Left cardiac atrium (tissue), 4 donors: ENCODE results near the gene TCHP. TPM values are rescaled to one million over a fixed set of nuclear protein-coding genes. Genes with fewer than 3 reads are reported as not detected.
A peak's percentile ranks its signal among the peaks of the same experiment; 100 is the strongest.

ENCODE experiments used
- ATAC-seq, 2 donors: fragments of 200-7000 bp; cut with Tn5 transposase; one replicate each; pipeline ENCODE4 v1.9.1; 2020; ENCODE audit warnings: mild to moderate bottlenecking in 2 of 2, moderate library complexity in 2 of 2
- DNase-seq: peaks from one replicate; pipeline ENCODE4 v3.0.0-alpha.2; 2020
- intact Hi-C, 2 donors: fragments of 100-400 bp; cut with DNase I; formaldehyde crosslinking; loops; one replicate each; pipeline versions ENCODE4 v1.14.1 to v1.15.1; 2022 to 2023
- total RNA-seq, 2 donors: library from RNA; stranded (reverse); fragmentation: NEBNext Ultra II Directional; extraction: Animal tissue kit (Norgen Biotek cat#: 25700); gene quantifications; one replicate each; pipeline ENCODE4 v1.2.1, GENCODE V29; 2021
- donor health status: DM: no; HTN: yes; CAD: no.
- donor health status: DM: no; HTN: yes; CAD: no; lungs with severe emphysema.
- donor health status: DM: yes; HTN: yes; CAD: no.
- donor health status: Dilated cardiomyopathy.

Gene TCHP
- total RNA-seq, 2 donors from 2014 or later = 10.9 to 11.5 TPM

DNA sequence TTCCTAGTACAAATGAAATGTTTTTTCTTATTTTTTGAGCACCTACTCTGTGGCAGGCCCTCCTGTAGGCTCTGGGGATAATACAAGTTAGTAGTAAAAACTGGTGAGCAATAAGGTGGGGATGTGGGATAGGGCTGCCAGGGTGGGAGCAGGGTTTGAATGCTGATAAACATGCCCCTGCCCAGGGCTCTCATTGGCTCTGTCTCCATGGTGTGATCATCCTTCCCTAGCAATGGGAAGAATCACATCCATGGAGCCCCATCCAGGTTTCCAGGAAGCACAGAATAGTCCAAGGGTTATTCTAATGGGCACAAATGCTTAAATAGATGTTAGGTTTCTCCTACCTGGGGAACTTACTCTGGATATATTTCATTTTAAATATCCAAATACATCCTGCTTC is 50.6 kb downstream of the TCHP start:
- DNase-seq (no peak), ATAC-seq (no peak)
- intact Hi-C loops = no loop called here

DNA sequence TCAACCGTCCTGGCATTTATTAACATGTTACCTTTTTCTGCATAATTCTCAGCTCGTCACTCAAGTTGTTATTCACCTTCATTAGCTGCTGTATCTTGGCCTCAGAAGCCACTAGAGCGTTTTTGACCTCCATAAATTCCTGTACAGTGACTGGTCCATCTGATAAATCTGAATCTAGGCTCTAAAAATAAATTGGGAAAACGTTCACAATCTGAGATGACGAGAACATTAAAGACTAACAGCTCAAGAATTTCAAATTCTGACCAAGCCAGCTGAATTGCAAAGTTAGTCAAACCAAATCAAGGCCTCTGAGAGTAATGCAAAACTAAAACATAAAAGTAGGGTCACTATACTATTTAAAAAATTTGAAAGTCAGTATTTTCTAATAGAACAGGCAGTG is 51.1 kb downstream of the TCHP start:
- DNase-seq (no peak), ATAC-seq (peak; percentile 9 to 62)
- intact Hi-C loops = no loop called here

DNA sequence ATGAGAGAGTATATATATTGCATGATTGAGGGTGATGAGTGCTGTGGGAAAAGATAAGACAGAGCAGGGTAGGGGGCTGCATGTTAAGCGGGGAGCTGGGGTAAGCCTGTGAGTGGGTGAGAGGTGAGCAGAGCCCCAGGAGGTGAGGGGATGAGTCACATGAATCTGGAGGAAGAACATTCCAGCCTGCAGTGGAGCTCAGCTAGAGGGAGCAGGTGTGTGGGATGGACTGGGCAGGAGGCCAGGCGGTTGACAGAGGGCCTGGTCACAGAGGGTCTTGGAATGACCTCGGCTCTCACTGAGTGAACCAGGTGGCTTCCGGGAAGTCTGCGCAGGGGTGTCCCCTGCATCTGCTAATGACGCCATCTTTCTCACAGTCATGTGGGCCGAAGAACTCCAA is 51.7 kb downstream of the TCHP start:
- peak; percentile 61 for DNase-seq
- intact Hi-C loops = no loop called here
- peak; percentile 29 to 84 for ATAC-seq

DNA sequence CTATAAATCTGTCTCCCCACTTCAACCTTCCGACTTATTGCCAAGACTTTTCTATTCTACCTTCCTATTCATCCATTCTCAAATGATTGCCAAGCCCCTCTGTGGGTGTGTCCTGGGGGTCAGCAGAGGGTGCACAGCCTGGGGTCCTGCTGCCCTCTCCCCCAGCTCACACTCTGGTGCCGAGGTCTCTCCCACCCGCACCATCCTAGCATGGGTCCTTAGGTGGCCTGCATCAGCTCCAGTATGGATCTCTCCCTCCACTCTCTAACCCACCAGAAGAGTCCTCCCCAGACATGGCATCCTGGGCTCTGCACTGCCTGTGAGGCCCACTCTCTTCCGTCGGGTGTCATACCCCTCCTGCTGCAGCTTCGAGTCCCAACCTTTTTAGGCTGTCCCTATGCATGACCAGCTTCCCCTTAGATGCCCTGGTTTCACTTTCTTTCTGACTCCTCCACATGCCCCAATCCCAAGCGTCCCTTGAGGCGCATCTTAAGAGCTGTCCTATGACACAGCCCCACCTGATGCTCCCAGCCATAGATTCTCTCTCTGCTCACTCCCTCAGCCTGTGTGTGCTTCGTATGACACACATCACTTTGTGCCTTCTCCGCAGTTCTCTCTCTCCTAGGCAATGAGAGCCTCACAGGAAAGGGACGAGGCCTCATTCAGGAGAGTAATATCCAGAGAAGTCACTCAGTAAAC is 52.2 kb downstream of the TCHP start:
- peak; percentile 11 to 12 for ATAC-seq
- intact Hi-C loops = no loop called here
- DNase-seq = no peak

DNA sequence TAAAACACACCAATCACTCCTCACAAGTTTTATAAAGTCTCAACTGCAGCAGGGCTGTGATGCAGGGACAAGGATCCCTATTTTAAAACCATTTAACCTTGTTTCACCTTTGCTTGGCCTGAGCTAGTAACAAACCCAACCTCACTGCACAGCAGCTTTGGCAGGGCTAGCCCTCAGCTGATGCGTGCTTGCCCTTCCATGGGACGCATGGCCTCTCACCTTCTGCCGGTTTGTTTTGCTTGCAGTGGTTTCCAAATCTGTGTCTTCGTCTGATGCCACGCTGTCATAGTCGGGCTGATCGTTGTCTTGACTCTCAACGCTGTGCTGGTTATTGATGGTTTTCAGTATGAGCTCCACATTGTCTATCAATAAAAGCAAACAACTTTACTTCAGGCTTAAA is 52.8 kb downstream of the TCHP start:
- intact Hi-C loops = no loop called here
- DNase-seq (no peak), ATAC-seq (peak in 1 of 2 donors; percentile 12)

DNA sequence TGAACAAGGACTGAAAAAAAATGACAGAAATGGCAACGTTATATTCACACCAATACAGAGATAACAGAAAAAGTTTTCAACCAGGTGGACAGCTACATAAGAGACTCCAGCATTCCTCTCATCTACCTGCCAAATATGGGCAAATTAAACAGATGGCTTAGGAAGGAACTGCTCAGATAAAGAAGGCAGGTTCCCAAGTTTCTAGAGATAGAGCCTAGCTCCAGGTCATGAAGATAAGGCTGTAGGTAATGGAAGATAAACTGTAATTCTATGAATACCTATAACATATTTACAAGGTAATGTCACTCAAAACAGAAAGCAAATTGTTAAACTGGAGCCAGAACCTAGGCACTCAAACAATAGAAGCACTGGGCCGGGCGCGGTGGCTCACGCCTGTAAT is 53.6 kb downstream of the TCHP start:
- DNase-seq (no peak), ATAC-seq (no peak)
- intact Hi-C loops = no loop called here

DNA sequence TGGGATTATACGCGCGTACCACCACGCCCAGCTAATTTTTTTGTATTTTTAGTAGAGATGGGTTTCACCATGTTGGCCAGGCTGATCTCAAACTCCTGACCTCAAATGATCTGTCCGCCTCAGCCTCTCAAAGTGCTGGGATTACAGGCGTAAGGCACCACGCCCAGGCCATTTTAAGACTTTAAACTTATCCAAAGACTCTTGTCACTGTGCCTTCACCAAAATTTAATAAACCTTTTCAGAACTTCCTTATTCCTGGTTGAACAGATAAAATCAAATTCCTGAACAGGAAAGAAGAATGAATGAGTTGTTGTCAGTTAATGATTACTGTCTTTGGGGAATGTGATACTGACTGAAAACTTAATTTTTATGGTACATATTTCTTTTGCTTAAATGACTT is 58.3 kb downstream of the TCHP start:
- intact Hi-C loops = no loop called here
- ATAC-seq = no peak
- no peak for DNase-seq

DNA sequence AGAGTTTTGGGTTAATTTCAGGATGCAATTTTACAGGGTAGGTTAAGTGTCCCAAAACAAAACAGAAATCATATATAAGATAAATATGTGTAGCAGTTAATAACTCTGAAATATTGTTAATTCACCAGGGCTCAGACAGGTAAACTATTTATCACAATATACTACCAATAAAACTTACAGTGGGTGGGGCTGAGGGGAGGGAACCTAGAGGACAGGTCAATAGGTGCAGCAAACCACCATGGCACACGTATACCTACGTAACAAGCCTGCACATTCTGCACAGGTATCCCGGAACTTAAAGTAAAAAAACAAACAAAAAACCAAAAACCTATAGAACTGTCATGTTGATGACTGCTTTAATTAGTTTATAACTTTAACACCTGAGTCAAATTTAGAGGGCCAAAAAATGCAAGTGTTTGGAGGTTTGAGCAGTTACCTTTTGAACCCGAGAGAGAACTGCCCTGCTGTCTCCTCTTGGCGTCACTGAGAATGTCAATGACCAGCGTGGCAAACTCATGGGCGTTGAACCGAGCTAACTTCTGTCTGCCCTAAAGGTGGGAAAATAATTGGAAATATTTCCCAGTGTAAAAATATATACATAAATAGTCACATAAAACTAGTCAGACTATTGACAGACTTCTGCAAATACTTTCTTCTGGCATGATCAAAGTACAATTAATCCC is 59.5 kb downstream of the TCHP start:
- DNase-seq (no peak), ATAC-seq (no peak)
- intact Hi-C loops = no loop called here

DNA sequence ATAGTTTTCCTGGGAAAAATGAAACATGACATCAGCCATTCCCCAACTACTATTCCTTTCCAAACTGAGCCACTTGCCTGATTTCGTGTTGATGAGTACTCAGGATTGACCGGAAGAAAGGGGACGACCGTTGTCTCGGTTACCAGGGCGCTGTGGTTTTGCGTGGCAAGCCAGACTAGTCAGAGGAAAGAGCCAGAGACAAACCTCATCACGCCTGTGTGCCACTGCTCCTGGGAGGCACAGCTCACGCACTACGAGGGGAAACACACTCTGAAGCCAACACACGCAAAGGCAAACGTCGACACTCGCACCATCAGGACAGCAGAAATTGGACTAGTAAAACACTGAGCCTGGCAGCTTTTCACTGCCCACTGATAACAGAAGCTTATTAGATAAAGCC is 61.1 kb downstream of the TCHP start:
- DNase-seq = peak; percentile 36
- intact Hi-C loops = no loop called here

DNA sequence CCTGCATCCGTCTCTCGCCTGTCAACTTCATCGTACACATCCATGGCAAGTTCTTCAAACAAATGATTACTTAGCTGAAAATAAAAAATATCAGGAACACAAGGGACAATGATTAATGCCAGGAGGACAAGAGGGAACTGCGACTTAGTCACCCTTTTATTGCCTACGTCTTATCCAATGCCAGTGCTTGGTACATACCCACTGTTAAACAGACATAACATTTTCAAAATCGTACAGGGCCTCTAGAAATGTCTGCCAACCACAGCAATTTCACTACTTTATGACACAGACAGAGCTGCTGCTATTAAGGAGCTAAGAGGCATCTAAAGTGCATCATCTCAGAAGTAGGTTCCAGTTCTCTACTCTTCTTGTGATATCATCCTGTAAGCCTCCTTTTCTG is 61.5 kb downstream of the TCHP start:
- ATAC-seq (peak in 1 of 2 donors; percentile 39), DNase-seq (no peak)
- intact Hi-C loops = no loop called here

More for the DNA sequence above, 61.1 kb downstream of the TCHP start:
- ATAC-seq = peak; percentile 60 to 65

DNA sequence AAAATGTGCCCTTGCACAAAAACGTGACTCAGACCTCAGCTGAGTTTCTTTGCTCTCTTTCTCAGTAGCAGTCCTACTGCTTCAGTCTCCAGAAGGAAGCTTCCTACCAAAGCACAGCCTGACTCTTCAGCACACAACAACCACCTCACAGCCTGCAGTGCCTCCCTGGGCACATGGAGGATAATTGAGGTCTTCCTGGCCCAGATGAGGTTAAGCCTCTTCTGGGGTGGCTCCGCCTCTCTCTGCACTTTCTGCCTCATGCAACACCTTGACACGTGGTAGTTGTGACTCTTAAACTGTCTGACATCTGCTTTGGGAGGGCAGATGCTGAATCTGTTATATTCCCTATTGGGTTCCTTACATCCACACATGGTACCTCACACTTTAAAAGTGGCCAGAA is 62.3 kb downstream of the TCHP start:
- intact Hi-C loops = no loop called here
- ATAC-seq = peak in 1 of 2 donors; percentile 13
- DNase-seq = no peak

DNA sequence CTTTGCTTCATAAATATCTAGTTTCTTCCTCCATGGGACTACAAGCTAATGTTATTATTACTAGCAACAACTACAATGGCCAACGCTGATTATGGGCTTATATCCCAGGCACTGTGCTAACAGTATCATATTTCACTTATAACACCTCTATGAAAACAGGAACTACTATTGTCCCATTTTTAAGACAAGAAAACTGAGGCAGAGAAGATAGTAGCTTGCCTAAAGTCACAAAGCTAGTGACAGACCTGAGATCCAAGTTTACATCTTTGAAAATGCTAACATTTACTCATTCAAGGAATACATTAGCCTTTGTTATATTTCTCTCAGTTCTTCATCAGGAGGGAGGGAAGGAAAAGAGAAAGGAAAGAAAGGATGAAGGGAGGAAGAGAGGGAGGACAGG is 63.3 kb downstream of the TCHP start:
- no peak for ATAC-seq
- intact Hi-C loops = no loop called here
- DNase-seq = no peak

DNA sequence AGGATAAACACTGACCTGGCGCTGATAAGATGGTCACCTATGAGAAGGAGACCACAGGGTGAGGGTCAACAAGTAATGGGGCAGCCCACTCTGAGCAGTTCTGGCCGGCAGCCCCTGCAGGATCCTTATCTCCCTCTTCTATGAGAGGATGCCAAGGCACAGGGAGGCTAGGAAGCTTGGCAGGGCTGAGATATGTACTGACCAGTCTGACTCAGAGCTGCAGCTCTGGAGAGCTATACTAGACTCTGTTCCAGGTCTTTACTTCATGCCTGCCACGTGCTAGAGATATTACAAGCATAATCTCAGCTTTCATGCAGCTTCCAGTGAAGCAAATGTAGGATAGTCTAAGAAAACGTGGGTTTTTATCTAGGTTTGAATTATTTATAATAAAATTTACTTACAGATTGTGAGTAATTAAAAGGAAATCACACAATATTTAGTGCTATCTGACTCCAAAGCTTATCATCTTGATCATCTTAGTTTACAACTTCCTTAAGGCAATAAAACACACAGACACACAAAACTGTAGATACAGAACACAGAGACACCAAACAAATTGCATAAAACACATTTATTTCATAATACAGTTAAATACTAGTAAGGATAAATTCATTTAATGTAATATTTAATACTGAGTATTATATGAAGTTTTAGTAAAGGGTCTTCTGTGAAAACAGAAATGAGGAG is 63.8 kb downstream of the TCHP start:
- ATAC-seq = peak; percentile 75 to 93
- peak; percentile 36 for DNase-seq
- intact Hi-C loops = no loop called here

DNA sequence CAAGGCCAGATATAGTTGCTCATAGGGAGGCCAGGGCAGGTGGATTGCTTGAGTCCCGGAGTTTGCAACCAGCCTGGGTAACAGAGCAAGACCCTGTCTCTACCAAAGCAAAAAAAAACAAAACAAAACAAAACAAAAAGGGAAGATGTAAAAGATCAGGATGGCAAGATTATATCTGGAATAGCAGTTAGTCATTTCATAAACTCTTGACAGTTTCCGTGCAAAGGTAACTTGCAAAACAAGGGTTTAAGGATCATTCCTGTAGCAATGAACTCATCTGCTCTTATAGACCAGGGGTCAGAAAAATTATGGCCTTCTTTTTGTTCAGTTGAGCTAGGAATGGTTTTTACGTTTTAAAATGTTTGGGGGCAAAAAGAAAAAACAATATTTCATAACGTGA is 66.5 kb downstream of the TCHP start:
- DNase-seq (no peak), ATAC-seq (no peak)
- intact Hi-C loops = no loop called here

DNA sequence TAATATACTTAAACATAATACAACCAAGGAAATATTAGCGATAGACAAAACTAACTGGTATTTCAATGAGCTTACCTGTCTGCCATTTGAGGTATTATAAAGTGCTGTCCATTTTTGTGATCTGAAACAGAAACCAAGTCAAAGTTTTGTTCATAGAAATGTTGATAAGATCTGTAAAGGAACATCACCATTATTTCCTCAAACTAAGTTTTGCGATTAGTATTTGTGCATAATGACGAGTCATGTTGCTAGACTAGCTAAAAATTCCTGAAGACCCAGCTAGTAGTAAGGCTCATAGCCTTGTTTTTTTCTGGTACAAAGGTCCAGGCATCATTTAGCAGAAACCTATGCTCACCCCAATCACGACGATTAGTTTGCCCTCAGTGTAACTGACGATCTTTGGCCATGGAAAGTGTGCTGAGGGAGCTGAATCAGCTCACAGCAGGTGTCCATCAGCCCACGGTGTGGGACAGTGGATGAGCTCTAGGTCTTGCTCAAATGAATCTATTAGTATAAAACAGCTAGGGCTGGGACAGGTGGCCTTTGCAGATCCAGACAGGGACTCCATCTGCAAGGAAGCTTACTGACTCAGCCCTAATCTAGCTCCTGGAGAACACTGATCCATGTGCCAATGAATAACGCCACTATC is 67.4 kb downstream of the TCHP start:
- intact Hi-C loops = no loop called here
- DNase-seq = no peak
- no peak for ATAC-seq

Other genes with a start within 250 kb of the TCHP start
- 10 to 100 TPM; 14.5 to 21.8 TPM for gene FAM222A, start 186.4 kb upstream of the TCHP start, total RNA-seq
- gene TRPV4, start 66.9 kb upstream of the TCHP start, total RNA-seq = 1 to 10 TPM; 1.0 to 1.2 TPM
- gene GLTP, start 19.7 kb upstream of the TCHP start, total RNA-seq = 10 to 100 TPM; 22.7 to 28.5 TPM
- 10 to 100 TPM; 34.5 to 35.3 TPM for gene GIT2, start 96.1 kb downstream of the TCHP start, total RNA-seq
- 10 to 100 TPM; 18.7 to 20.4 TPM for gene ANKRD13A, start 99.2 kb downstream of the TCHP start, total RNA-seq
- 1 to 10 TPM; 6.0 to 7.8 TPM for gene C12orf76, start 148.2 kb downstream of the TCHP start, total RNA-seq
- 10 to 100 TPM in 1 of 2 donors, 1 to 10 TPM in 1; 8.0 to 12.6 TPM for gene IFT81, start 224.1 kb downstream of the TCHP start, total RNA-seq